OCI-LY1 (cell line): ENCODE data around the gene BCAR3.

Experiments used
- EZH2 ChIP-seq: fragments of 200-600 bp; sonication (generic), shearing (Covaris generic); IDR thresholded peaks from 2 replicates; pipeline ENCODE4 v1.8.0; 2017; ENCODE audit warnings: borderline replicate concordance, mixed run types, mild to moderate bottlenecking, antibody characterized with exemption, low read length, moderate library complexity, mixed read lengths
- TF ChIP-seq, protein P1 (sequence below): fragments of 200-600 bp; sonication (generic), shearing (Covaris generic); IDR thresholded peaks from 2 replicates; pipeline ENCODE4 v1.5.1; 2017; ENCODE audit warnings: mild to moderate bottlenecking, antibody characterized with exemption, low read length, moderate library complexity, mixed read lengths

DNA sequence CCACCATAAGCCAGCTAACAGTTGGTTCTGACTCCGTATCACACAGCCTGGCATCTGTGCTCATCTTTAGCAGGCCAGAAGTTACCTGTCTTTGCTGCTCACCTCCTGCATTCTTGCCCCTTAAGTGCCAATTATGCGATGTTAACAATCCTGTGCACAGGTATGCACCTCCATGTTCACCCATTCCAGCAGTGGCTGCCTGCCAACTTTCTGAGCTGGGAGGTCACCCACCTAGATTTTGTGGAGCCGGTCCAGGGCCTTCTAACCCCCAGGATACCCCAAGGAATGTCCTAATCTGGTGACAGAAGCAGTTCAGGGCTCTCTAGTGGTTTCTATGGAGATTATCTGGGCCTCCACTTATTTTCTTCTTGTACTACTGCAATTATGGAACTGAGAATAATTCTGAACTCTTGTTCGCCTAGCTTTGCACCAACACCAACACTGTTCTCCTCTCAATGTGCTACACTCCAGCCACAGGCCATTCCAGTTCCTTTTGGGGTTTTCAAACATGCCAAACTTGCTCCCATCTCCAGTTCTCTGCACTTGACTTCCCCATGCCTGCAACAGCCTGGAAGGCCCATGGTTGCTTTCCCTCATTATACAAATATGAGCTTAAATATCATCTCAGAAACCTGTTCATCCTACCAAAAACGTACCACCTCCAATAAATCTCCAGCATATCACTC is 9.0 kb downstream of the BCAR3 start:
- TF ChIP-seq, protein P1, sequence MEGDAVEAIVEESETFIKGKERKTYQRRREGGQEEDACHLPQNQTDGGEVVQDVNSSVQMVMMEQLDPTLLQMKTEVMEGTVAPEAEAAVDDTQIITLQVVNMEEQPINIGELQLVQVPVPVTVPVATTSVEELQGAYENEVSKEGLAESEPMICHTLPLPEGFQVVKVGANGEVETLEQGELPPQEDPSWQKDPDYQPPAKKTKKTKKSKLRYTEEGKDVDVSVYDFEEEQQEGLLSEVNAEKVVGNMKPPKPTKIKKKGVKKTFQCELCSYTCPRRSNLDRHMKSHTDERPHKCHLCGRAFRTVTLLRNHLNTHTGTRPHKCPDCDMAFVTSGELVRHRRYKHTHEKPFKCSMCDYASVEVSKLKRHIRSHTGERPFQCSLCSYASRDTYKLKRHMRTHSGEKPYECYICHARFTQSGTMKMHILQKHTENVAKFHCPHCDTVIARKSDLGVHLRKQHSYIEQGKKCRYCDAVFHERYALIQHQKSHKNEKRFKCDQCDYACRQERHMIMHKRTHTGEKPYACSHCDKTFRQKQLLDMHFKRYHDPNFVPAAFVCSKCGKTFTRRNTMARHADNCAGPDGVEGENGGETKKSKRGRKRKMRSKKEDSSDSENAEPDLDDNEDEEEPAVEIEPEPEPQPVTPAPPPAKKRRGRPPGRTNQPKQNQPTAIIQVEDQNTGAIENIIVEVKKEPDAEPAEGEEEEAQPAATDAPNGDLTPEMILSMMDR, result no peak
- no peak for TF ChIP-seq EZH2
